ENCODE results near the gene IZUMO1R.
"Not testable (repeated sequence)": the region's sequence is repeated elsewhere in the genome, so short reads cannot be mapped to it uniquely, and the experiment has no call there.

Gene IZUMO1R

GRCh38 chr11:94303966-94304958 lies at the start of gene IZUMO1R:
Gene IZUMO1R (plus strand): TSS chr11:94304580. CDS start chr11:94305637, 1,057 bp downstream.
- no peak for DNase-seq (ENCODE audit: low read depth in 2 of 2)

DNA sequence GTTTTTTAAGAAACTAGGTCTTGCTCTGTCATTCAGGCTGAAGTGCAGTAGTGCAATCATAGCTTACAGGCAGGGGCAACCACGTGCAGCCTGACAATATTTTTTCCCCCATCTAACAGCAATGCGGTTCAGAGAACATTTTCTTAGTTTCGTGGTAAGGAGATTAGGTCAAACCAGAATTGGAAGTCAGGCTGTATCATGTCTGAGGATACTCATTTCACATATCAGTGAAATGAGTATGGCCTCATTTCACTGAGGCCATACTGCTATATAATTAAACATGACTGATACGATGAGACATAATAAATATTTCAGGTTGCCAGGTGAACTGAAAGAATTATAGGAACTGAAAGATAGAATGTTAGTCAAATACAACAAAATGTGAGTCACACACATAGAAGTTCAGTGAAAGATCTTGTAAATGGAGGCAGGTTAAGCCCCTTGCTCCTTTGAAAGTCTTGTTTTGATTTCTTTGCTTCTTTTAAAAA lies 32.5 kb upstream of the IZUMO1R start:
- no peak for DNase-seq (ENCODE audit: low read depth in 2 of 2)

GRCh38 chr11:94272738-94273313 lies 31.6 kb upstream of the IZUMO1R start:
- DNase-seq (ENCODE audit: low read depth in 2 of 2): no peak

- DNase-seq (ENCODE audit: low read depth in 2 of 2): no peak
Observed at GRCh38 chr11:94275961-94276360, 28.4 kb upstream of the IZUMO1R start.

GRCh38 chr11:94276943-94277342 lies 27.4 kb upstream of the IZUMO1R start:
- no peak for DNase-seq (ENCODE audit: low read depth in 2 of 2)

GRCh38 chr11:94278207-94278606 lies 26.2 kb upstream of the IZUMO1R start:
- DNase-seq (ENCODE audit: low read depth in 2 of 2): not testable (repeated sequence)

DNA sequence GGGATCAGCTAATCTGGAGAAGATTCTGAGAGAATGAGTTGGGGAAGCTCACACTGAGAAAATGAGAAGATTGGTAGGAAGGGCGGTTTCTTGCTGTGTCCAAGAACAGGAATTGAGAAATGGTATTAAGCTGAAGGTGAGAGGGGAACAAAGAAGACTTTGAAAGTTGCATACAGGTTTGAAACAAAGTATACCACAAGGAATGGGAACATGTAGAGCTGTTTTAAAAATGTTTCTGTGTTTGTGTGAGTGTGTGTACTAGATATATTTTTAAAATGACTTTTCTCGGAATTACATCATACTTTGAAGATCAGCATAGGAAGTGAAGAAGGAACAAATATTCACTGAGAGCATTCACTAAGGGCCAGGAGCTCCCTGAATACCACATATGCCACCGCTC lies 24.4 kb upstream of the IZUMO1R start:
- DNase-seq (ENCODE audit: low read depth in 2 of 2): no peak

DNA sequence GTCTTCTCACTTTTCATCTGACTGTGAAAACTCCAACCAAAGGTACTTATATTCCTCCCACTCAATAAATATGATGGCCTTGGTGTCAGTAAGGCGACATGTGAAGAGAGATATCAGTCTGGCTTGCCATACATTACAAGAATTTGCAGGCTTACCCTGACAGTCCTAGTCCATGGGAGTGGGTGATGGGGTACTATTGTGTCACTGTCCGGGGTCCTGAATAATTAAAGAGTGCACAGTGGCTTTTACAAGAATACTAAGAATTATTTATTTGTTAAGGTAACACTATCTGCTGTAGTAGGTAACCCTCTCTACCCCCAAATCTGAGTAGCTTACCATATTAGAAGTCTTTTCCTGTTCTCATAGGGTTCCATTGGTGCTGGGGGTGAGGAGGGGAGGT lies 23.1 kb upstream of the IZUMO1R start:
- no peak for DNase-seq (ENCODE audit: low read depth in 2 of 2)

DNA sequence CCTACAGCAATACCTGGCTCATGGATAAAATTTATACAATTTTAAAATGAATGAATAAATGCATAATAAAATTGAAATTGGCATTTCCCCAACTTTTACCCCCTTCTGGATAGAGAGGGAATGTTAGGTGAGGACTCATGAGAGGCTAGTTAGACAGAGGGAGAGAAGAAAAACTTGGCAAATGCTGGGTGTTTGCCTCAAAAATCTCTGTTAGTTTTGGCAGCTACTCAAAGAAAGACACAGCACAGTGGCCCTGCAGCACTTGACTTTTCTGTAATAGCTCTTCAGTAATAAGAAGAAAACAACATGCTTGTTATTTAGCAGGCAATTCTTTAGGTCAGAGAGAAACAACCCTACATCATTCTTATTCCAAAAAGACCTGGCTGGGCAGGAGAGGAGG lies 20.7 kb upstream of the IZUMO1R start:
- no peak for DNase-seq (ENCODE audit: low read depth in 2 of 2)

GRCh38 chr11:94295534-94295933 lies 8.8 kb upstream of the IZUMO1R start:
- DNase-seq (ENCODE audit: low read depth in 2 of 2): no peak

- DNase-seq (ENCODE audit: low read depth in 2 of 2): no peak
Observed at GRCh38 chr11:94297985-94298576, 6.3 kb upstream of the IZUMO1R start.

- DNase-seq (ENCODE audit: low read depth in 2 of 2): no peak
Observed at GRCh38 chr11:94302776-94303175, 1.6 kb upstream of the IZUMO1R start.

GRCh38 chr11:94305146-94305545 lies 766 bp downstream of the IZUMO1R start:
- DNase-seq (ENCODE audit: low read depth in 2 of 2): no peak

DNA sequence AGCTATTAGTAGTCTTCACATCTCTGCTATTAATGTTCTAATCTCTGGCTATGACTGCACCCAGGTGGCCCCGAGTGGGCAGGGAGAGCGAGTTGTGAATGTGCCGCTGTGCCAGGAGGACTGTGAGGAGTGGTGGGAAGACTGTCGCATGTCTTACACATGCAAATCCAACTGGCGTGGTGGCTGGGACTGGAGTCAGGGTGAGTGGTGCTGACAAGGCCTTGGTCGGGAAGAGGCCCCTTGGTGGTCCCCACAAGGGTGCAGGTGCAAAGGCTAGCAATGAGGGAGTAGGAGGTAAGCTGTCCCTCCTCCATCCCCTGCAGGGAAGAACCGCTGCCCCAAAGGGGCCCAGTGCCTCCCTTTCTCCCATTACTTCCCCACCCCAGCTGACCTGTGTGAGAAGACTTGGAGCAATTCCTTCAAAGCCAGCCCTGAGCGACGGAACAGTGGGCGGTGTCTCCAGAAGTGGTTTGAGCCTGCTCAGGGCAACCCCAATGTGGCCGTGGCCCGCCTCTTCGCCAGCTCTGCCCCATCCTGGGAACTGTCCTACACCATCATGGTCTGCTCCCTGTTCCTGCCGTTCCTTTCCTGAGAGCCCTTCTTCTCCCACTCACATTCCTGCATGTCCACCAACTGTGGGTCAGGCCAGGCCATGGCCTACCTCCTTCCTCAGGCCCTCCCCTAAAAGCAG lies 2.9 kb downstream of the IZUMO1R start:
- no peak for DNase-seq (ENCODE audit: low read depth in 2 of 2)

DNA sequence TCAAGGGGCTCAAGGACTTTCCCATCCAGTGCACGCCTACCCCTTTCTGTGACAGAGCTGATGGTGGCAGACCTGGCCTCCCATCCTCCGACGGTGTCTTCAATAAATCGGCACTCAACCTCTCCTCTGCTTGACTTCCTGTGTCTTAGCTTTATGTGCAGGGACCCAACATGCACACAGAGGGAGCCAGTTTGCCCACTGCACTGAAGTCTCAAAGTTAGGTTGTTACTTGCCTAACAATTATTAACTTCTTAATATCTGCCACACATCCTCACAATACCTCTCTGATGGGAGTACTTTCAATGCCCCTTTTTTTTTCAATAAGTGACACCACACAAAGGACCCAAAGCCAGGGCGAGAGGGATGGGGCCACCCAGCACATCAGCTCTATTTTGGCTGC lies 3.6 kb downstream of the IZUMO1R start:
- no peak for DNase-seq (ENCODE audit: low read depth in 2 of 2)

DNA sequence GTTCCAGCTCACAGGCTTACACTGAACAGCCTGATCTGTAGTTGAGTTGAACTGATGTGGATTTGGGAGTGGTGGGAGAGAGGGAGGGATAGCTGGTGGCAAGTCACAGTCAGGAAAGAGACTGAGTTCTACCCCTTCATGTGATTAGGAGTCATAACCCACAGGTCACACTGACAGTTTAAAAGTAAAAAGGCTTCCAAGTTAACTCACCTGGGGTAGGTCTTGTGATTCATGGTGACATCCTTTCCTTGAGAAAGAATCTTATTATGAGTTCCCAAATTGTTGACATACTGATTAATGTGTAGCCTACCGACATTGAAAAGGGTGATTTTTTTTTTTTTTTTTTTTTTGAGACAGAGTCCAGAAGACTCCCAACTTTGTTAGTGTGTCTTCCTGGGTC lies 5.4 kb downstream of the IZUMO1R start:
- DNase-seq (ENCODE audit: low read depth in 2 of 2): no peak

DNA sequence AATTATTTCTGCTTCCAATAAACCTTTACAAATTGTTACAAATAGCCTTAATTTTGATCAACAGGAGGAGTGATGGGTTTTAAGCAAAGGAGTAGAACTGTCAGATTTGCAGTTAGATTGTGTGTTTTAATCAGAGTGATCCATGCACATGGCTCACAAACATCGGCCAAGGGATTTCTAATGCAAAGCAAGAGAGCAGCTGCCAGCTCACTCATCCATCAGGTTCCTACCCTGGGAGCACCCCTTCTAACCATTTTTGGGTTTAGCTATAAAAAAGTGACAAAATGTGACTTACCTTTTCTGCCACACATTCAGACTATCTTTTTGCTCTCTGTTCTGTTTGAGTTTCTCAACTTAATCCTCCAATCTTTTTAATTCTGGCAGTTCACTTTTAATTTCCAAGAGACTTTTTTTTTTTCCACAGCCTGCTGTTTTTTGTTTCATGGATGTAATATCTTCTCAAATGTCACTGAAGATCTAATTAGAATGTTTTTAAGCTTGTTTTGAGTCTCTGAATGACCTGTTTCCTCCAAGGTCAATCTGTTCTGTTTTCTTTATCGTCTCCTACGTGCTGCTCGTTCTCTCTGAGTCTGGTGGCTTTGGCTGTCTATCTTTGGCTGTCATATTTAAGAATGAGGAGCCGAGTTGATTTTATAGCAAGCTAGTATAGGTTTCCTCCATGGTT lies 6.0 kb downstream of the IZUMO1R start:
- no peak for DNase-seq (ENCODE audit: low read depth in 2 of 2)

GRCh38 chr11:94312339-94312738 lies 8.0 kb downstream of the IZUMO1R start:
- DNase-seq (ENCODE audit: low read depth in 2 of 2): no peak

DNA sequence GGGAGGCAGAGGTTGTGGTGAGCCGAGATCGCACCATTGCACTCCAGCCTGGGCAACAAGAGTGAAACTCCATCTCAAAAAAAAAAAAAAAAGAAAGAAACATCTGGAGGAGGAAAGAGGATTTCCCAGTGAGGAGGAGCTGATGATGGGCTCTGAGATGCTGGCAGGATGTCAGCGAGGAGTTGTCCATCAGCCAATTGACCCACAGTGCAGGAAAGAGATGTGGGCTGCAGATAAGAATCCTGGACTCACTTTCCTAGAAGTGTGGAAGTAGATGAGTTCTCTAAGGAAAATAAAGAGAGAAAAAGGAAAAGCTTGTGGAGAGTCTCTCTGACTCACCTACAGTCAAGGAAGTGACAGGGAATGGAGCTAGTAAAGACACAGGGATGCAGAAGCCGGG lies 9.7 kb downstream of the IZUMO1R start:
- DNase-seq (ENCODE audit: low read depth in 2 of 2): no peak

- no peak for DNase-seq (ENCODE audit: low read depth in 2 of 2)
Observed at GRCh38 chr11:94315664-94316063, 11.3 kb downstream of the IZUMO1R start.

DNA sequence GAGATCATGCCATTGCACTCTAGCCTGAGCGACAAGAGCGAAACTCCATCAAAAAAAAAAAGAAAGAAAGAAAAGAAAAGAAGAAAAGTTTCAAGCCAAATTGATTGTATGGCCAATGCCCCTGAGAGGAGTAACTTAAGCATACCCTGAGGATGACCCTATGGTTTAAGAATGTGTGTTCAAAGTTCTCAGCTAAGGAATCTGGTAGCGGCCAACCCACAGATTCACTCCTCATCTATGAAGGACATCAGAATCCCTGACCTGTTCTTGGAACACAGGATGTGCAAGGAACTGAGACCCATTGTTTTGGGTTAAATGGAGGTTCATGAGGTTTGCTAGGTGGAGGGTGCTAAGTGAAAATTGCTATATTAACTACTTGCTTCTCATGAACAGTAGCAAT lies 18.1 kb downstream of the IZUMO1R start:
- no peak for DNase-seq (ENCODE audit: low read depth in 2 of 2)
